ENCODE measurements around the gene FANCC. TPM values are rescaled to one million over a fixed set of nuclear protein-coding genes. Genes with fewer than 3 reads are reported as not detected.

The FANCC gene
- total RNA-seq, 1 donor, result 5.4 TPM

DNA sequence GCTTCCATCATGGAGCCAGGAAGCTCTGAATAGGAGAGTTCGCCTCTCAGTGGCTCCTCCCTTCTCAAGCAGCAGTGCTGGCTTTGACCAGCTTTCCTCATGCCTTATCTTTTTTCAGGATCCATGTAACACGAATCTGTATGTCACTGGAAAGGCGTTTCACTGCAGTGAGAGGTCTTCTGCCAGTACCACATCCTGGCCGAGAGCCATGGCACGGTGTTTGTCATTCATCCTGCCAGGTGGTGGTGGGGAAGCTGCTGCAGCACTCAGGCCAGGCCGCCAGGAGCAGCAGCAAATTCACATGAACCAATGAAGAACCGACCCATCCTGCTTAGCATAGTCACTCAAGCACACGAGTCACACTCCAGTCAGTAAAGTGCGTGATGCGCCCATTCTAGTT is 179.0 kb downstream of the FANCC start:
- DNase-seq (ENCODE audit: insufficient read length, low spot score, missing footprints), result no peak
- no peak overlapping the region for H2AFZ ChIP-seq (ENCODE audit: low read length)
- H3K4me3 ChIP-seq (ENCODE audit: insufficient read depth, low read length), result no peak overlapping the region
- TF ChIP-seq, protein P1, sequence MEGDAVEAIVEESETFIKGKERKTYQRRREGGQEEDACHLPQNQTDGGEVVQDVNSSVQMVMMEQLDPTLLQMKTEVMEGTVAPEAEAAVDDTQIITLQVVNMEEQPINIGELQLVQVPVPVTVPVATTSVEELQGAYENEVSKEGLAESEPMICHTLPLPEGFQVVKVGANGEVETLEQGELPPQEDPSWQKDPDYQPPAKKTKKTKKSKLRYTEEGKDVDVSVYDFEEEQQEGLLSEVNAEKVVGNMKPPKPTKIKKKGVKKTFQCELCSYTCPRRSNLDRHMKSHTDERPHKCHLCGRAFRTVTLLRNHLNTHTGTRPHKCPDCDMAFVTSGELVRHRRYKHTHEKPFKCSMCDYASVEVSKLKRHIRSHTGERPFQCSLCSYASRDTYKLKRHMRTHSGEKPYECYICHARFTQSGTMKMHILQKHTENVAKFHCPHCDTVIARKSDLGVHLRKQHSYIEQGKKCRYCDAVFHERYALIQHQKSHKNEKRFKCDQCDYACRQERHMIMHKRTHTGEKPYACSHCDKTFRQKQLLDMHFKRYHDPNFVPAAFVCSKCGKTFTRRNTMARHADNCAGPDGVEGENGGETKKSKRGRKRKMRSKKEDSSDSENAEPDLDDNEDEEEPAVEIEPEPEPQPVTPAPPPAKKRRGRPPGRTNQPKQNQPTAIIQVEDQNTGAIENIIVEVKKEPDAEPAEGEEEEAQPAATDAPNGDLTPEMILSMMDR (IDR thresholded peaks at IDR 0.05; ENCODE audit: extremely low read depth, low read depth, low read length), result no peak
- H3K27me3 ChIP-seq (ENCODE audit: insufficient read depth, low read length), result no peaks in the 10 kb centered on the region
- H3K4me1 ChIP-seq (ENCODE audit: insufficient read depth, low read length), result peaks cover 6% of the 10 kb centered on the region
- H4K20me1 ChIP-seq (ENCODE audit: insufficient read depth, low read length), result no peaks in the 10 kb centered on the region
- no peaks in the 10 kb centered on the region for H3K36me3 ChIP-seq (ENCODE audit: insufficient read depth, low read length)
- H3K27ac ChIP-seq (ENCODE audit: low read depth, low read length), result no peak overlapping the region
- H3K4me2 ChIP-seq (ENCODE audit: insufficient read depth, low read length), result no peak overlapping the region
- H3K9me3 ChIP-seq (ENCODE audit: low read depth, low read length), result no peaks in the 10 kb centered on the region
- no peaks in the 10 kb centered on the region for H3K79me2 ChIP-seq (ENCODE audit: insufficient read depth, low read length)

DNA sequence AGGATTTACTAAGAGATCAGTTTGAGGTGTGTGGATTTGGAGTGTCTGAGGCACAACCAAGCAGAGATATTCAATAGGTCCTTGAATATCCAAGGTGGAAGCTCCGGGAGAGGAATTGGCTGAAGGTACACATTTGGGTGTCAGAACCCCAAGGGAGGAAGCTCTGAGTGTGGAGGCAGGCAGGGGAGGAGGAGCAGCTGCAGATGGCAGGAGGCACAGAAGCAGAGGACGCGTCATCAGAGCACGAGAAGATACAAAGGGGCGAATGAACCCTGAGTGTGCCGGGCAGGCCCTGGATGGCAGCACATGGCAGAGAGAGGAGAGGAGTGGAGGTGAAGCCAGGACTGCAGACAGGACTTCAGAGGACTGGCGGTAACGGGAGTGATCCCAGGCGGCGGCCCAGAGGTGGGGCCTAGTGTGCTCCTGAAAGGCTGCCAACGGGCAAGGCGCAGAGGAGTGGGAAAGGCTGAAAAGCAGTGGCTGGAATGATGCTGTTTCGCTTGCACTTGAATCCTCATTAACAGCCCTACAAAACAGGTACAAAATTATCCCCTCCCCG is 179.8 kb downstream of the FANCC start:
- no peak for DNase-seq (ENCODE audit: insufficient read length, low spot score, missing footprints)
- no peak overlapping the region for H3K4me2 ChIP-seq (ENCODE audit: insufficient read depth, low read length)
- H3K27ac ChIP-seq (ENCODE audit: low read depth, low read length), result no peak overlapping the region
- TF ChIP-seq, protein P1 (IDR thresholded peaks at IDR 0.05; ENCODE audit: extremely low read depth, low read depth, low read length), result no peak
- peaks cover 5% of the 10 kb centered on the region for H3K4me1 ChIP-seq (ENCODE audit: insufficient read depth, low read length)
- H4K20me1 ChIP-seq (ENCODE audit: insufficient read depth, low read length), result no peaks in the 10 kb centered on the region
- H3K79me2 ChIP-seq (ENCODE audit: insufficient read depth, low read length), result no peaks in the 10 kb centered on the region
- H3K9me3 ChIP-seq (ENCODE audit: low read depth, low read length), result no peaks in the 10 kb centered on the region
- H3K36me3 ChIP-seq (ENCODE audit: insufficient read depth, low read length), result no peaks in the 10 kb centered on the region
- H3K4me3 ChIP-seq (ENCODE audit: insufficient read depth, low read length), result no peak overlapping the region
- no peak overlapping the region for H2AFZ ChIP-seq (ENCODE audit: low read length)
- H3K27me3 ChIP-seq (ENCODE audit: insufficient read depth, low read length), result no peaks in the 10 kb centered on the region

DNA sequence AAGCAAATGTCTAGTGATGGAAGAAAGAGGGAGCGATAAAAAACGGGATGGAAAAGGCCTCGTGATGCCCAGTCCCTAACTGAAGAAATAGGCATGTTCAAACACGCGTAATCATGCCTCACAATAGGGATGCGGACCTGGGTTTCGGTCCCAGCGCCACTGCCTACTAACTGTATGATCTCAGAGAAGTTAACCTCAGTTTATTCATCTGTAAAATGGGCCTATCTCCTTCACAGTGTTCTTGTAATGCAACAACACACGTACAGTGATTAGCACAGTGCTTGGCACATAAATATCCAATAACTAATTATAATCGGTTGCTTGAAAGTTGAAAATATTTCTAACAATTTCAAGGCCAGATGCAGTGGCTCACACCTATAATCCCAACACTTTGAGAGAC is 181.8 kb downstream of the FANCC start:
- Histone ChIP-seq H3K4me2 (ENCODE audit: insufficient read depth, low read length) (no peak overlapping the region), H3K4me1 (ENCODE audit: insufficient read depth, low read length) (peaks cover 1% of the 10 kb centered on the region), H3K9me3 (ENCODE audit: low read depth, low read length) (no peaks in the 10 kb centered on the region), H3K4me3 (ENCODE audit: insufficient read depth, low read length) (no peak overlapping the region), H2AFZ (ENCODE audit: low read length) (no peak overlapping the region), H3K36me3 (ENCODE audit: insufficient read depth, low read length) (no peaks in the 10 kb centered on the region), H4K20me1 (ENCODE audit: insufficient read depth, low read length) (no peaks in the 10 kb centered on the region), H3K27ac (ENCODE audit: low read depth, low read length) (no peak overlapping the region), H3K27me3 (ENCODE audit: insufficient read depth, low read length) (no peaks in the 10 kb centered on the region), H3K79me2 (ENCODE audit: insufficient read depth, low read length) (no peaks in the 10 kb centered on the region)
- TF ChIP-seq, protein P1 (IDR thresholded peaks at IDR 0.05; ENCODE audit: extremely low read depth, low read depth, low read length), result no peak
- DNase-seq (ENCODE audit: insufficient read length, low spot score, missing footprints), result no peak

DNA sequence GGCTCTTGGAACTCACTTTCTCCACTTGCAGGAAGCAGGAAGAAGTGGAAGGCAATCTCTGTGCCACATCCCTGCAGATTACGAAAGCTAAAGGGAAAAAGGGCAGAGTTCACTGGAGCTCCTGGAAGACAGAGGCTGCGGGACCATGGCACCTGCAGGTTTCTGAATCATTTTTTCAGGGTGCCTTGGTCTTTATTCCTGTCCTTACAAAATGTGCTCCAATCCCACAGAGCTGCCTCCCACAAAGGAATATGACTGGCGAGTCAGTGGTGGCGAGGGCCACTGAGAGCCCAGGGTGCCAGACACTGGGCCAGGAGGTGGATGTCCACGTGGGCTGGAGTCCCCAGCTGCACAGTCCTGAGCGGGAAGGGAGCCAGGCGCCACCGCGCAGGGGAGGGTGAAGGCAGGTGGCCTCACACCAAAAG is 183.0 kb downstream of the FANCC start:
- Histone ChIP-seq H3K4me1 (ENCODE audit: insufficient read depth, low read length) (no peaks in the 10 kb centered on the region), H2AFZ (ENCODE audit: low read length) (no peak overlapping the region), H3K27me3 (ENCODE audit: insufficient read depth, low read length) (no peaks in the 10 kb centered on the region), H3K27ac (ENCODE audit: low read depth, low read length) (no peak overlapping the region), H3K79me2 (ENCODE audit: insufficient read depth, low read length) (no peaks in the 10 kb centered on the region), H3K4me3 (ENCODE audit: insufficient read depth, low read length) (no peak overlapping the region), H3K36me3 (ENCODE audit: insufficient read depth, low read length) (no peaks in the 10 kb centered on the region), H3K4me2 (ENCODE audit: insufficient read depth, low read length) (no peak overlapping the region), H3K9me3 (ENCODE audit: low read depth, low read length) (no peaks in the 10 kb centered on the region), H4K20me1 (ENCODE audit: insufficient read depth, low read length) (no peaks in the 10 kb centered on the region)
- TF ChIP-seq, protein P1 (IDR thresholded peaks at IDR 0.05; ENCODE audit: extremely low read depth, low read depth, low read length), result no peak
- no peak for DNase-seq (ENCODE audit: insufficient read length, low spot score, missing footprints)

Data from osteoblast (primary cell).